WTC11 (cell line): ENCODE data around the gene FOXO1.

Experiments used
- ATF1 ChIP-seq: sonication (generic); formaldehyde crosslinking; IDR thresholded peaks from 2 replicates; pipeline ENCODE4 v1.8.1; 2023; ENCODE audit warnings: mild to moderate bottlenecking, moderate library complexity, missing genetic modification reagents
- FOXJ3 ChIP-seq: sonication (generic); formaldehyde crosslinking; IDR thresholded peaks from 2 replicates; pipeline ENCODE4 v1.9.0; 2021; ENCODE audit warnings: missing genetic modification reagents, mild to moderate bottlenecking, borderline replicate concordance
- MAX ChIP-seq: sonication (generic); formaldehyde crosslinking; IDR thresholded peaks from 2 replicates; pipeline ENCODE4 v1.8.0; 2022; ENCODE audit warnings: mild to moderate bottlenecking, missing genetic modification reagents
- MYBL2 ChIP-seq: sonication (generic); formaldehyde crosslinking; IDR thresholded peaks from 2 replicates; pipeline ENCODE4 v1.8.1; 2023; ENCODE audit warnings: mild to moderate bottlenecking, moderate library complexity, missing genetic modification reagents
- SMAD3 ChIP-seq: sonication (generic); formaldehyde crosslinking; IDR thresholded peaks from 2 replicates; pipeline ENCODE4 v1.8.0; 2022; ENCODE audit warnings: missing genetic modification reagents, mild to moderate bottlenecking, borderline replicate concordance
- TF ChIP-seq, protein P1 (sequence below): fragments of 200-600 bp; IDR thresholded peaks from 2 replicates; pipeline ENCODE4 v1.8.0; 2022; ENCODE audit warnings: antibody characterized with exemption
- TF ChIP-seq, protein P2 (sequence below): sonication (generic); formaldehyde crosslinking; IDR thresholded peaks from 2 replicates; pipeline ENCODE4 v1.8.0; 2022; ENCODE audit warnings: mild to moderate bottlenecking, missing genetic modification reagents

DNA sequence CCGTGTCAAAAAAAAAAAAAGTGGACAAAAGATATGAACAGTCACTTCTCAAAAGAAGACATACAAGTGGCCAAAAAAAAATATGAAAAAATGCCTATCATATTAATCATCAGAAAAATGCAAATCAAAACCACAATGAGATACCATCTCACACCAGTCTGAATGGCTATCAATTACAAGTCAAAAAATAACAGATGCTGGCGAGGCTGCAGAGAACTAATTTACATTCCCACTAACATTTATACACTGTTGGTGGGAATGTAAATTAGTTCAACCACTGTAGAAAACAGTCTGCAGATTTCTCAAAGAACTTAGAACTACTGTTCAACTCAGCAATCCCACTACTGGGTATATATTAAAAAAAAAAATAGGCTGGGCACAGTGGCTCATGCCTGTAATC, 26.5 kb upstream of the FOXO1 start:
- TF ChIP-seq FOXJ3 (CRISPR knock-in tag) (no peak), MAX (CRISPR knock-in tag) (no peak), SMAD3 (no peak), MYBL2 (CRISPR knock-in tag) (no peak), ATF1 (CRISPR knock-in tag) (no peak)
- TF ChIP-seq, protein P1, sequence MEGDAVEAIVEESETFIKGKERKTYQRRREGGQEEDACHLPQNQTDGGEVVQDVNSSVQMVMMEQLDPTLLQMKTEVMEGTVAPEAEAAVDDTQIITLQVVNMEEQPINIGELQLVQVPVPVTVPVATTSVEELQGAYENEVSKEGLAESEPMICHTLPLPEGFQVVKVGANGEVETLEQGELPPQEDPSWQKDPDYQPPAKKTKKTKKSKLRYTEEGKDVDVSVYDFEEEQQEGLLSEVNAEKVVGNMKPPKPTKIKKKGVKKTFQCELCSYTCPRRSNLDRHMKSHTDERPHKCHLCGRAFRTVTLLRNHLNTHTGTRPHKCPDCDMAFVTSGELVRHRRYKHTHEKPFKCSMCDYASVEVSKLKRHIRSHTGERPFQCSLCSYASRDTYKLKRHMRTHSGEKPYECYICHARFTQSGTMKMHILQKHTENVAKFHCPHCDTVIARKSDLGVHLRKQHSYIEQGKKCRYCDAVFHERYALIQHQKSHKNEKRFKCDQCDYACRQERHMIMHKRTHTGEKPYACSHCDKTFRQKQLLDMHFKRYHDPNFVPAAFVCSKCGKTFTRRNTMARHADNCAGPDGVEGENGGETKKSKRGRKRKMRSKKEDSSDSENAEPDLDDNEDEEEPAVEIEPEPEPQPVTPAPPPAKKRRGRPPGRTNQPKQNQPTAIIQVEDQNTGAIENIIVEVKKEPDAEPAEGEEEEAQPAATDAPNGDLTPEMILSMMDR = no peak
- TF ChIP-seq, protein P2, sequence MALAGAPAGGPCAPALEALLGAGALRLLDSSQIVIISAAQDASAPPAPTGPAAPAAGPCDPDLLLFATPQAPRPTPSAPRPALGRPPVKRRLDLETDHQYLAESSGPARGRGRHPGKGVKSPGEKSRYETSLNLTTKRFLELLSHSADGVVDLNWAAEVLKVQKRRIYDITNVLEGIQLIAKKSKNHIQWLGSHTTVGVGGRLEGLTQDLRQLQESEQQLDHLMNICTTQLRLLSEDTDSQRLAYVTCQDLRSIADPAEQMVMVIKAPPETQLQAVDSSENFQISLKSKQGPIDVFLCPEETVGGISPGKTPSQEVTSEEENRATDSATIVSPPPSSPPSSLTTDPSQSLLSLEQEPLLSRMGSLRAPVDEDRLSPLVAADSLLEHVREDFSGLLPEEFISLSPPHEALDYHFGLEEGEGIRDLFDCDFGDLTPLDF = no peak
